ENCODE measurements around the gene ARR3.

The ARR3 gene

GRCh38 chrX:70268034-70268433 is at the start of gene ARR3:
Gene ARR3, plus strand, starts transcription at chrX:70268334. Its CDS starts 1,052 bp downstream, at chrX:70269386.
- no peak for DNase-seq (ENCODE audit: extremely low read depth, low read depth)

GRCh38 chrX:70219938-70220764 is 48.0 kb upstream of the ARR3 start:
- TF ChIP-seq CTCF (IDR thresholded peaks at IDR 0.05; ENCODE audit: low read depth, low read length, missing control alignments), result no peak
- H3K4me3 ChIP-seq (replicated peaks; ENCODE audit: low read depth, low read length), result no peak overlapping the region
- DNase-seq (ENCODE audit: extremely low read depth, low read depth), result no peak

More at GRCh38 chrX:70268034-70268433, at the start of gene ARR3:
- no peak for TF ChIP-seq CTCF (IDR thresholded peaks at IDR 0.05; ENCODE audit: low read depth, low read length, missing control alignments)
- no peak within 1 kb of the TSS for H3K4me3 ChIP-seq (replicated peaks; ENCODE audit: low read depth, low read length)

- no peak overlapping the region for H3K4me3 ChIP-seq (replicated peaks; ENCODE audit: low read depth, low read length)
- DNase-seq (ENCODE audit: extremely low read depth, low read depth), result no peak
- no peak for TF ChIP-seq CTCF (IDR thresholded peaks at IDR 0.05; ENCODE audit: low read depth, low read length, missing control alignments)
These were observed 42.1 kb upstream of the ARR3 start for GRCh38 chrX:70226048-70226447.

- no peak for DNase-seq (ENCODE audit: extremely low read depth, low read depth)
- TF ChIP-seq CTCF (IDR thresholded peaks at IDR 0.05; ENCODE audit: low read depth, low read length, missing control alignments), result no peak
- no peak overlapping the region for H3K4me3 ChIP-seq (replicated peaks; ENCODE audit: low read depth, low read length)
These were observed 41.4 kb upstream of the ARR3 start for GRCh38 chrX:70226687-70227086.

- H3K4me3 ChIP-seq (replicated peaks; ENCODE audit: low read depth, low read length), result no peak overlapping the region
- no peak for DNase-seq (ENCODE audit: extremely low read depth, low read depth)
- TF ChIP-seq CTCF (IDR thresholded peaks at IDR 0.05; ENCODE audit: low read depth, low read length, missing control alignments), result no peak
These were observed 36.5 kb upstream of the ARR3 start for GRCh38 chrX:70231666-70232065.

GRCh38 chrX:70234355-70234754 is 33.8 kb upstream of the ARR3 start, which contains the start of gene AWAT1:
Gene AWAT1, plus strand, starts transcription at chrX:70234655. Its CDS starts 41 bp downstream, at chrX:70234696.
- TF ChIP-seq CTCF (IDR thresholded peaks at IDR 0.05; ENCODE audit: low read depth, low read length, missing control alignments), result no peak
- no peak for DNase-seq (ENCODE audit: extremely low read depth, low read depth)
- no peak within 1 kb of the TSS for H3K4me3 ChIP-seq (replicated peaks; ENCODE audit: low read depth, low read length)
